Islet of Langerhans (tissue), 1 donor: ENCODE results near the gene JRKL.
"Not testable (repeated sequence)": the region's sequence is repeated elsewhere in the genome, so short reads cannot be mapped to it uniquely, and the experiment has no call there.

Experiments used
- FAIRE-seq: peaks from one replicate; lab custom pipeline; 2011; peaks lifted over from hg19 to GRCh38; lab: Jason Lieb, UNC

JRKL gene

DNA sequence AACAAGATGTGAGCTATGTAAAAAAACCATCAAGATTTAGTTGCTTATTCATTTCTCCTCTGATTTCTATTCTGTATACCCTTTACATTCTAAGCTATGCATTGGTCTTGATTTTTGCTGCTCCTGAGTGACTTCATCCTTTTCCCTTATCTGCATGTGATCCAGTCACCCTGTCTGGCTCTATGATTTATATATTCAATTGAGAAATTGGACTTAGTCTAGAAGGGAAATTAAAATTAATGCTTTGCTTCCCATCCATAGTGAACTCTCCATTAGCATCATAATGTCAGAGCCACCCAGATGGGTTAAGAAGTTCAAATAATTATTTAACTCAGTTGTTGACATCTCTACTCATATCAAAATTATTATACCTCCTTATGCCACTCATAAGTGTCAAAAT, 5.0 kb downstream of the JRKL start:
- no peak for FAIRE-seq

DNA sequence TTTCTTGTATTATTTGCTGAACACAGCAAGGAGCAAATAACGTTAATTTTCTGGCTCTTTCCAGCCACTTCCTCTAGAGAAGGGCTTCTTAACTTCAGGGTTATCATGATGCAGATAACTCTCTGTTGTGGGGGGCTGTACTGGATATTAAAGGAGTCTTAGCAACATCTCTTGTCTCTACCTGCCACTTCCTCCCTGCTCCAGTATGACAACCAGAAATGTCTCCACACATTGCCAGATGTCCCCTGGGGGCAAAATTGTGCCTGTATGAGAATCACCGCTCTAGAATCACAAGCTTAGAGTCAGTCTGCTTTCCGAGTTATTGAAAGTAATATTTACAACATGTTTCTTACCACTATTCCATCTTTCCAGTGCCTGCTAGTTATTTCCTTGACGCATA, 6.8 kb downstream of the JRKL start:
- no peak for FAIRE-seq

DNA sequence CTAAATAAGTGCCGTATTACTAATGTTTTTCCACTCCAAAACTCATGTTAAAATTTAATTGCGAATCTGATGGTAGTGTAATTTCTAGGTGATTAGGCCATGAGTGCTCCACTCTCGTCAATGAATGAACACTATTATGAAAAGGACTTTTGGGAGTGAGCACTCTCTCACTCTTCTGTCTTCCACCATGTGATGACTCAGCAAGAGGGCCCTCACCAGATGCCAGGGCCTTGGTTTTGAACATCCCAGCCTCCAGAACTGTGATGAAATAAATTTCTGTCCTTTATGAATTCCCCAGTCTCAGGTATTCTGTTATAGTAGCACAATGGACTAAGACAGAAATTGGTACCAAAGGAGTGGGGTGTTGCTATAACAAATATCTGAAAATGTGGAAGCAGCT, 8.1 kb downstream of the JRKL start:
- no peak for FAIRE-seq

DNA sequence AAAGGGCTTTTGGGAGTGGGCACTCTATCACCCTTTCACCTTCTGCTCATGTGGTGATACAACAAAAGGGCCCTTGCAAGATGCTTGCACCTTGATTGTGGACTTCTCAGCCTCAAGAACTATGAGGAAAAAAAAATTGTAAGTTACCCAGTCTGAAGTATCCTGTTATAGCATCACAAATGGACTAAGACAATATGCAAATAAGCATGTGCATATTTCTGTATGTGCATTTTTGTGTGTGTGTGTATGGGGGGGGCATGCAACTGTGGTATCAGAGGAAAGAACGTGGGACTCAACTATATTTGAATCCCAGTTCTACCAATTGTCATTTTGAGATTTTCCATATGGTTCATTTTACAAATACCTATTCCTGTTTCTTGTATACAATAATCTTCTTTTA, 10.9 kb downstream of the JRKL start:
- no peak for FAIRE-seq

DNA sequence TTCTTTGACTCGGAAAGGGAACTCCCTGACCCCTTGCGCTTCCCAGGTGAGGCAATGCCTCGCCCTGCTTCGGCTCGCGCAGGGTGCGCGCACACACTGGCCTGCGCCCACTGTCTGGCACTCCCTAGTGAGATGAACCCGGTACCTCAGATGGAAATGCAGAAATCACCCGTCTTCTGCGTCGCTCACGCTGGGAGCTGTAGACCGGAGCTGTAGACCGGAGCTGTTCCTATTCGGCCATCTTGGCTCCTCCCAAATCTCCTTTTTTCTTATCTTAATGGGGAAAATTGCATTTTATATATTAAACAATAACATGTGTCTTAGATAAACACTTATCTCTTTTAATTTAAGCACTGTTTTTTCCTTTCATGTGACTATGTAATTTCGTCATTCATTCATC, 21.6 kb downstream of the JRKL start:
- not testable (repeated sequence) for FAIRE-seq

DNA sequence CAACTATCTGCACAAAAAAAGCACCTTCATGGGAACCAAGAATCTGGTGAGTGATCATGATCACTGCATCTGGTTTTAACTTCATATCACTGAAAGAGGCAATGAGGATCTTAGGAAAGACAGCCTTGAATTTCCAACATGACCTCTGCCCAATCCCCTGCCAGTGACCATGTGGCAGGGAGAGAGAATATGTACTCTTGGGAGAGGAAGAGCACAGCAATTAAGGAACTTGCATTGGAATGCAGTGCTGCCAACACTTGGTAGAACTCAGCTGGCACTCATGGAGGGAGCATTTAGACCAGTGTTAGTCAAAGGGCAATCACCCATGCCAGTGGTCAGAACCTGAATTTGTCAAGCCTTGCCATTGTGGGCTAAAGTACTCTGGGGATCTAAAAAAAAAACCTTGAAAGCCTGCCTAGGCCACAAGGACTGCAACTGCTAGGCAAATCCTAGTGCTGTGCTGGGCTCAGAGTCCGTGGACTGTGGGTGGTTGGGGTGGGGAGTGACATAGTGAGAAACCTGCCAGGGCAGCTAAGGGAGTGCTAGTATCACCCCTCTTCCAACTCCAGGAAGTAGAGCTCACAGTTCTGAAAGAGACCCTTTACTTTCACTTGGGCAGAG, 23.1 kb downstream of the JRKL start:
- no peak for FAIRE-seq

DNA sequence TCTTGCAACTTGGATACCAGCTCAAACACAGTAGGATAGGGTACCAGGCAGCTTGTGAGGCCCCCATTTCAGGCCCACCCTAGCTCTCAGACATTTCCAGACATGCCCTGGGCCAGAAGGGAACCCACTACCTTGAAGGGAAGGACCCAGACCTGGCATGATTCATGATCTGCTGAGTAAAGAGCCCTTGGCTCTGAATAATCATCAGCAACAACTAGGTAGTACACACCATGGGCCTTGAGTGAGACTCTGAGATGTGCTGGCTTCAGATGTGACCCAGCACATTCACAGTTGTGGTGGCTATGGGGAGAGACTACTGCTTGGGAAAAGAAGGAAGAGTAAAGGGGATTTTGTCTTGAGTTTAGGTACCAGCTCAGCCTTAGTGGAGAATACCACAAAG, 23.6 kb downstream of the JRKL start:
- no peak for FAIRE-seq

DNA sequence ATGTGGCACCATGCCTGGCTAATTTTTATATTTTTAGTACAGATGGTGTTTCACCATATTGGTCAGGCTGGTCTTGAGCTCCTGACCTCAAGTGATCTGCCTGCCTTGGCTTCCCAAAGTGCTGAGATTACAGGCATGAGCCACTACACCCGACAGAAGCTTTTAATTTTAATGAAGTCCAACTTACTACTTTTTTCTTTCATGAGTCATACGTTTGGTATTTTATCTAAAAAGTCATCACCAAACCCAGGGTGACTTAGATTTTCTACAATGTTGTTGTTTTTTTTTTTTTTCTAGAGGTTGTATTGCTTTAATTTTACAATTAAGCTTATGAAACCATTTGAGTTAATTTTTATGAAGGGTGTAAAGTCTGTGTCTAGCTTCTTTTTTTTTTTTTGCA, 34.9 kb downstream of the JRKL start:
- FAIRE-seq, result no peak

DNA sequence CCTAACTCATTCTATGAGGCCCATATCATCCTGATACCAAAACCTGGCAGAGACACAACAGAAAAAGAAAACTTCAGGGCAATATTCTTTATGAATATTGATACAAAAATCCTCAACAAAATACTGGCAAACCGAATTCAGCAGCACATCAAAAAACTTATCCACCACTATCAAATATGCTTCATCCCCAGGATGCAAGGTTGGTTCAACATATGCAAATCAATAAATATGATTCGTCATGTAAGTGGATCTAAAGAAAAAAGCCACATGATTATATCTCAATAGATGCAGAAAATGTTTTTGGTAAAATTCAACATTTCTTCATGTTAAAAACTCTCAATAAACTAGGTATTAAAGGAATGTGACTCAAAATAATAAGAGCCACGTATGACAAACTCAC, 40.9 kb downstream of the JRKL start:
- FAIRE-seq, result no peak

DNA sequence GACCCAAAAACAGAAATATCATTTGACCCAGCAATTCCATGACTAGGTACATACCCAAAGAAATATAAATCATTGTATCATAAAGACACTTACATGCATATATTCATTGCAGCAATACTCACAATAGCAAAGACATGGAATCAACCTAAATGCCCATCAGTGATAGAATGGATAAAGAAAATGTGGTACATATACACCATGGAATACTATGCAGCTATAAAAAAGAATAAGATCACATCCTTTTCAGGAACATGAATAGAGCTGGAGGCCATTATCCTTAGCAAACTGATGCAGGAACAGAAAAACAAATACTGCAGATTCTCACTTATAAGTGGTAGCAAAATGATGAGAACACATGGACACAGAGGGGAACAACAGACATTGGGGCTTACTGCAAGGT, 42.8 kb downstream of the JRKL start:
- FAIRE-seq, result not testable (repeated sequence)
